Heart left ventricle (tissue), 16 donors: ENCODE measurements around the gene CCNL2. TPM values are rescaled to one million over a fixed set of nuclear protein-coding genes. Genes with fewer than 3 reads are reported as not detected.
"Not testable (repeated sequence)": the region's sequence is repeated elsewhere in the genome, so short reads cannot be mapped to it uniquely, and the experiment has no call there.

Experiments used
- ATAC-seq, 4 donors: fragments of 200-7000 bp; cut with Tn5 transposase; one replicate each; pipeline ENCODE4 v1.9.1; 2020 to 2022; ENCODE audit warnings: moderate library complexity in 4 of 4, mild to moderate bottlenecking in 3 of 4, moderate number of reproducible peaks in 1 of 4
- DNase-seq, 5 donors: peaks; one replicate each; pipeline ENCODE4 v3.0.0-alpha.2; 2020
- H3K27ac ChIP-seq, 12 donors: fragments of 200-600 bp; sonication (generic) in 4 of 12; one replicate each; pipeline versions ENCODE4 v1.5.0 to v1.8.0; 2016 to 2022; ENCODE audit warnings: mild to moderate bottlenecking in 2 of 12
- H3K27me3 ChIP-seq, 9 donors: fragments of 200-600 bp; sonication (generic) in 2 of 9; one replicate each; pipeline versions ENCODE4 v1.5.1 to v1.8.0; 2016 to 2022; ENCODE audit warnings: mild to moderate bottlenecking in 3 of 9
- H3K36me3 ChIP-seq, 9 donors: fragments of 200-600 bp; sonication (generic) in 2 of 9; one replicate each; pipeline versions ENCODE4 v1.5.0 to v1.8.0; 2018 to 2022; ENCODE audit warnings: mild to moderate bottlenecking in 2 of 9
- H3K4me1 ChIP-seq, 12 donors: fragments of 200-600 bp; sonication (generic) in 4 of 12; one replicate each; pipeline versions ENCODE4 v1.5.0 to v1.8.0; 2016 to 2022; ENCODE audit warnings: mild to moderate bottlenecking in 3 of 12
- H3K4me3 ChIP-seq, 12 donors: fragments of 200-600 bp; sonication (generic) in 4 of 12; one replicate each; pipeline versions ENCODE4 v1.5.0 to v1.8.0; 2017 to 2022; ENCODE audit warnings: mild to moderate bottlenecking in 9 of 12, moderate library complexity in 4 of 12
- H3K9me3 ChIP-seq, 12 donors: fragments of 200-600 bp; sonication (generic) in 4 of 12; one replicate each; pipeline versions ENCODE4 v1.5.0 to v1.8.0; 2016 to 2022; ENCODE audit warnings: mild to moderate bottlenecking in 1 of 12
- POLR2A ChIP-seq, 2 donors: fragments of 450-650 bp; IDR thresholded peaks; one replicate each; pipeline ENCODE4 v1.6.1; 2017; ENCODE audit warnings: antibody characterized with exemption in 2 of 2, mild to moderate bottlenecking in 2 of 2, moderate library complexity in 2 of 2
- WGBS, 4 donors: extraction: QIAGEN DNeasy Blood & Tissue Kit in 2 of 4; methylation state at CpG; one replicate each; pipeline versions ENCODE4 v1.1.5 to v1.1.7; 2013 to 2018; 5-methylcytosine and 5-hydroxymethylcytosine counted together
- intact Hi-C, 10 donors: fragments of 100-400 bp; cut with DNase I; formaldehyde crosslinking; loops; one replicate each; pipeline versions ENCODE4 v1.11.1 to v1.14.2; 2022
- long read RNA-seq, 3 donors: library from polyadenylated mRNA; unstranded; transcript quantifications; one replicate each; pipeline ENCODE4 v2.0.0, GENCODE V29; 2020 to 2021
- polyA plus RNA-seq, 2 donors: library from polyadenylated mRNA; stranded (reverse); fragments of 200-250 nt; gene quantifications; one replicate each; pipeline ENCODE4 v1.2.3, GENCODE V29; 2013
- total RNA-seq, 9 donors: library from RNA; depleted of rRNA in 2 of 9; stranded (reverse); fragments of >200 nt in 2 of 9; fragmentation: NEBNext Ultra II Directional in 3 of 9; extraction: Animal tissue kit (Norgen Biotek cat#: 25700) in 3 of 9; gene quantifications; one replicate each; pipeline versions ENCODE4 v1.1.0 to v1.2.4, GENCODE V29; 2016 to 2023
- TF ChIP-seq, protein P1 (sequence below), 12 donors: fragments of 200-600 bp; sonication (generic) in 4 of 12; IDR thresholded peaks; one replicate each; pipeline versions ENCODE4 v1.5.0 to v1.8.0; 2018 to 2022; ENCODE audit warnings: antibody characterized with exemption in 12 of 12, mild to moderate bottlenecking in 5 of 12
- donor health status: ischemic (EF 13 %, LVEDD 7.1; RV severe dilation, severe dysfunction).
- donor health status: healthy with polysubstance abuse.
- donor health status: DM: no; HTN: yes; CAD: no.
- donor health status: DM: no; HTN: no; CAD: no.
- donor health status: ischemic (EF 25% LVEDD 6.9; RV normal size, moderate dysfunction).
- donor health status: ischemic (EF 25% LVEDD 5.7; RV mildly dilated, moderate dysfunction).
- donor health status: healthy.
- donor health status: DM: yes; HTN: yes; CAD: no.
- donor health status: ischemic (EF 35%, LVEDD 5.7; RV mildly dilated, moderate dysfunction).
- donor health status: nonischemic (EF 11% LVEDD 7.7; RV severe dilation, severe dysfunction).
- donor health status: DM: yes; HTN: yes; CAD: no.
- donor health status: PGD.
- donor health status: ischemic (EF 29% LVEDD 5.4; RV normal size, mild dysfunction).
- donor health status: nonischemic (EF 23%, LVEDD 6.1; RV moderate dilation, normal function).

Gene CCNL2
- total RNA-seq (10 to 100 TPM; 35.4 to 66.5 (median 50.7) TPM), polyA plus RNA-seq (10 to 100 TPM; 42.3 to 87.8 TPM)
- long read RNA-seq, donor 1, transcript CCNL2-202 (6 exons, 1,186 nt): minor isoform, 7 of 69 reads
- long read RNA-seq, donor 1, transcript CCNL2-204 (6 exons, 3,082 nt): major isoform, 13 of 69 reads
- long read RNA-seq, donor 1, transcript CCNL2-201 (11 exons, 2,305 nt): minor isoform, 5 of 69 reads
- long read RNA-seq, donor 1, partial matches to known transcripts: 15 of 69 reads
- long read RNA-seq, donor 1, other reads (novel, unspliced or antisense): 29 of 69 reads
- long read RNA-seq, donor 2, transcript CCNL2-204 (6 exons, 3,082 nt): major isoform, 57 of 201 reads
- long read RNA-seq, donor 2, transcript CCNL2-201 (11 exons, 2,305 nt): minor isoform, 19 of 201 reads
- long read RNA-seq, donor 2, transcript CCNL2-202 (6 exons, 1,186 nt): minor isoform, 15 of 201 reads
- long read RNA-seq, donor 2, partial matches to known transcripts: 24 of 201 reads
- long read RNA-seq, donor 2, other reads (novel, unspliced or antisense): 81 of 201 reads
- long read RNA-seq, donor 3, transcript CCNL2-202 (6 exons, 1,186 nt): major isoform, 10 of 55 reads
- long read RNA-seq, donor 3, transcript CCNL2-201 (11 exons, 2,305 nt): major isoform, 10 of 55 reads
- long read RNA-seq, donor 3, transcript CCNL2-204 (6 exons, 3,082 nt): minor isoform, 8 of 55 reads
- long read RNA-seq, donor 3, partial matches to known transcripts: 2 of 55 reads
- long read RNA-seq, donor 3, other reads (novel, unspliced or antisense): 24 of 55 reads

DNA sequence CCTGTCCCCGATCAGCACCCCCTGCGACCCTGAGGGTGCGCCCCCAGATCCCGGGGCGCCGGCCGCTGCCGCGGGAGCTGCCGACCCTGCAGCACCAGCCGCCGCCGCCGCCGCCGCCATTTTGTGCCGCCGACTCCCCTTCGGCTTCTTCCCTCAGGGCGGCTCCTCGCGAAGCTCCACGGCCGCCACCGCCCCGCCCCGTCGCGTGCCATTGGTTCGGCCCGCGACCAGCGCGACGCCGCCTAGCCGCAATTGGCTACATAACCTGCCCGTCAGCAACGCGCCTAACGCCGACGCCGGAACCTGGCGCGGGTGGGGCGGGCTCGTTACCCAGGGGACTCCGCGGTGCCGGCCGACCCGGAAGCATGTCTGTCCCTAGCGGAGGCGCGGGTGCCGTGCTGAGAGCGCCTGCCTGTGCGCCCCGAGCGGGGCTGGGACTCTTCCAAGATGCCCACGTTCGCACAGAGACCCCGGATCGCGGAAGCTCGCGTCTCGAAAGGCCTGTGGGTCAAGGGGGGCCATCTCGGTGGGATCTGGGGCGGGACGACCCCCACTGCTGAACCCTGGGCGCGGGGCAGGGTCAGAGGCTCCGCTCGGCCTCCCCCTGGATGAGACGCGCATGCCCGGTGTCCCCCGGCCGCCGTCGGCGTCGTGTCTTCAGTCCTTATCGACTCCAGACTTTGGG, at the start of gene CCNL2:
CCNL2 (minus strand) TSS at position 149 of the 685 bp plus-strand sequence; CDS start at position 120, 29 bp downstream.
- H3K27me3 ChIP-seq: no peaks in the 10 kb centered on the region
- peak within 1 kb of the TSS; percentile 78 to 97 (median 92) for H3K27ac ChIP-seq
- no peaks in the 10 kb centered on the region for H3K9me3 ChIP-seq
- intact Hi-C loops: loop anchor here in 1 of 10 donors (1.0 kb wide), 1 partner anchor 24 kb away; the partner anchor contains the start of gene AURKAIP1
- peaks cover 0 to 80% (median 74%) of the 10 kb centered on the region in 9 donors for H3K36me3 ChIP-seq
- H3K4me3 ChIP-seq: peak within 1 kb of the TSS; percentile 76 to 100 (median 98)
- TF ChIP-seq, protein P1, sequence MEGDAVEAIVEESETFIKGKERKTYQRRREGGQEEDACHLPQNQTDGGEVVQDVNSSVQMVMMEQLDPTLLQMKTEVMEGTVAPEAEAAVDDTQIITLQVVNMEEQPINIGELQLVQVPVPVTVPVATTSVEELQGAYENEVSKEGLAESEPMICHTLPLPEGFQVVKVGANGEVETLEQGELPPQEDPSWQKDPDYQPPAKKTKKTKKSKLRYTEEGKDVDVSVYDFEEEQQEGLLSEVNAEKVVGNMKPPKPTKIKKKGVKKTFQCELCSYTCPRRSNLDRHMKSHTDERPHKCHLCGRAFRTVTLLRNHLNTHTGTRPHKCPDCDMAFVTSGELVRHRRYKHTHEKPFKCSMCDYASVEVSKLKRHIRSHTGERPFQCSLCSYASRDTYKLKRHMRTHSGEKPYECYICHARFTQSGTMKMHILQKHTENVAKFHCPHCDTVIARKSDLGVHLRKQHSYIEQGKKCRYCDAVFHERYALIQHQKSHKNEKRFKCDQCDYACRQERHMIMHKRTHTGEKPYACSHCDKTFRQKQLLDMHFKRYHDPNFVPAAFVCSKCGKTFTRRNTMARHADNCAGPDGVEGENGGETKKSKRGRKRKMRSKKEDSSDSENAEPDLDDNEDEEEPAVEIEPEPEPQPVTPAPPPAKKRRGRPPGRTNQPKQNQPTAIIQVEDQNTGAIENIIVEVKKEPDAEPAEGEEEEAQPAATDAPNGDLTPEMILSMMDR (IDR thresholded peaks at IDR 0.05): peak; percentile 35 to 79 (median 60)
- peak in 1 of 2 donors; percentile 80 for TF ChIP-seq POLR2A (IDR thresholded peaks at IDR 0.05)
- peaks cover 5 to 53% (median 37%) of the 10 kb centered on the region in 12 donors for H3K4me1 ChIP-seq
- 0% methylated on average over 22 to 86 of the region's 86 CpGs for WGBS, 4 donors
- ATAC-seq: peak; percentile 95 to 99 (median 96)
- peak; percentile 99 to 100 (median 99) for DNase-seq

DNA sequence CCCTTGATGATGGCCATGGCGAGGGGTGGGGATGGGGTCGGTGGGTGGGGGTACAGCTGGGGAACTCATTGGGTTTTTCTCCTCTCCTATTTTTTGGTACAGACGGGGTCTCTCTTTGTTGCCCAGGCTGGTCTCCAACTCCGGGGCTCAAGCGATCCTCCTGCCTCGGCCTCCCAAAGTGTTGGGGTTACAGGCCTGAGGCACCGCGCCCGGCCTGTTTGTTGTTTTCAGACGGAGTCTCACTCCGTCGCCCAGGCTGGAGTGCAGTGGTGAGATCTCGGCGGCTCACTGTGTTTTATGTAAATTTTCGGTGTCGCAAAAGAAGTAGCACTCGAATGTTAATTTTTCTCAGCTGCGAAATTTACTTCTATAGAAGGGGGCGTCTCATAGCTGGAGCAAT, 47.5 kb upstream of the CCNL2 start:
- ATAC-seq, intact Hi-C loops, H3K27me3 ChIP-seq, H3K4me3 ChIP-seq, DNase-seq, H3K27ac ChIP-seq, H3K36me3 ChIP-seq, H3K9me3 ChIP-seq, H3K4me1 ChIP-seq: not testable (repeated sequence)
- 89 to 96% (median 94%) methylated on average over 18 to 19 of the region's 19 CpGs for WGBS, 4 donors

DNA sequence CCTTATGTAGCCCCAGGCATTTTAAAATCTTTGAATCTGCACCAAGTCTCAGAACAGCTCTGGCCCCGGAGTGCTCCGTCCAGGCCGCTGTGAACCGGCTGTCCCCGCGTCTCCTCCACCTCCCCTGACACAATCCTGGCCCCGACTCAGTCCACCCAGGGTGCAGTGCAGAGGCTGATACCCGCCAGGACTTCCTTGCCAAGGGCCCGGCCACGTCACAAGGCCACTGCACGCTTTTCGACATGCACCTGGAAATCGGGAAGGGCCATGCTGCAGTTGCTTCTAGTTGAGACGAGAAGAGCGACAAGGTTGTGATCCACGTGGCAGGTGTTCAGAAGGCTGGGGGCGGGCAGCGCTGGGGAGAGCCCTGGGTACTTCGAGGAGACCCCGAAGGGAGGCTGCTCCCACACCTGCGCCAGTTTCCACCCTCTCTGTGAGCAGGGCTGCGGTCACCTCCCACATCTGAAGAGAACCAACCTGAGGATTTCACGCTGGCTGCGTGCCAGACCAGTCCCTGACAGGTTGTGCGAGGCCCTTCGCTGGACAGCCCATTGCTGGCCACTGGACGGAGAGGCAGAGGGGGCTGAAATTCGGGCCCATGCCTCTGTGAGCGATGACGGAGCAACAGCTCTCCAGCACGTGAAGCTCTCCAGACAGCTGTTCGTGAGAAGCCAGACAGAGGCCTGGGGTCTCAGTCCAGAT, 43.1 kb upstream of the CCNL2 start:
- TF ChIP-seq, protein P1 (IDR thresholded peaks at IDR 0.05): no peak
- no peak for TF ChIP-seq POLR2A (IDR thresholded peaks at IDR 0.05)
- H3K4me3 ChIP-seq: no peak overlapping the region
- peaks cover 0 to 19% (median 10%) of the 10 kb centered on the region in 12 donors for H3K4me1 ChIP-seq
- intact Hi-C loops: loop anchor here in 4 of 10 donors (5.0 kb wide), 2 partner anchors 35 to 60 kb away; partner anchors contain the start of gene MRPL20 (in 3 of the 4)
- no peaks in the 10 kb centered on the region for H3K36me3 ChIP-seq
- peak in 1 of 4 donors; percentile 3 for ATAC-seq
- H3K9me3 ChIP-seq: no peaks in the 10 kb centered on the region
- WGBS, 4 donors: 84 to 89% (median 87%) methylated on average over 13 to 32 of the region's 32 CpGs
- peak overlapping the region in 1 of 12 donors; percentile 36 for H3K27ac ChIP-seq
- H3K27me3 ChIP-seq: no peaks in the 10 kb centered on the region
- DNase-seq: no peak
